IMR-90 (cell line): ENCODE results near the gene GGT6. TPM values are rescaled to one million over a fixed set of nuclear protein-coding genes. Genes with fewer than 3 reads are reported as not detected.

Source experiments
- ATAC-seq: fragments of 200-7000 bp; cut with Tn5 transposase; 2 replicates; pipeline ENCODE4 v1.9.1; 2020; ENCODE audit warnings: low read depth, mild to moderate bottlenecking, moderate library complexity
- BruUV-seq: library from RNA; stranded (reverse); fragments of 400-500 nt; replicated peaks from 2 replicates; lab custom pipeline; 2021; lab: Mats Ljungman, UMichigan
- CTCF ChIA-PET: fragments of 300-600 bp; formaldehyde crosslinking; extraction: SDS; loops from one replicate; lab custom pipeline; 2021; ENCODE audit warnings: antibody characterized with exemption; lab: Yijun Ruan, JAX
- POLR2A ChIA-PET: fragments of 300-600 bp; sonication (Branson Sonifier 250); formaldehyde crosslinking; loops from one replicate; lab custom pipeline; 2022; ENCODE audit warnings: antibody characterized with exemption; ENCODE audit not compliant: unreplicated experiment; lab: Charles Lee
- DNase-seq: peaks from one replicate; pipeline ENCODE4 v3.0.0; 2013
- H2AFZ ChIP-seq: replicated peaks from 2 replicates; pipeline ENCODE3; 2013; ENCODE audit warnings: low read length, mild to moderate bottlenecking; ENCODE audit not compliant: poor library complexity
- H2AK5ac ChIP-seq: 2 replicates; pipeline ENCODE4 v1.6.1; 2013; ENCODE audit warnings: low read depth, low read length, inconsistent platforms
- H2AK9ac ChIP-seq: replicated peaks from 2 replicates; pipeline ENCODE3; 2013; ENCODE audit warnings: mild to moderate bottlenecking, low read depth, low read length, moderate library complexity; ENCODE audit not compliant: poor library complexity
- H2BK120ac ChIP-seq: 2 replicates; pipeline ENCODE4 v1.6.1; 2013; ENCODE audit warnings: low read depth, low read length, inconsistent platforms
- H2BK15ac ChIP-seq: 3 replicates; pipeline ENCODE4 v1.6.1; 2013; ENCODE audit warnings: low read depth, low read length, inconsistent platforms
- H2BK20ac ChIP-seq: 2 replicates; pipeline ENCODE4 v1.6.1; 2013; ENCODE audit warnings: low read depth, mild to moderate bottlenecking, inconsistent platforms, low read length, moderate library complexity
- H2BK5ac ChIP-seq: 2 replicates; pipeline ENCODE4 v1.6.1; 2013; ENCODE audit warnings: mild to moderate bottlenecking, low read depth, low read length, inconsistent platforms; ENCODE audit not compliant: poor library complexity, severe bottlenecking
- H3K14ac ChIP-seq: replicated peaks from 2 replicates; pipeline ENCODE4 v1.6.1; 2013; ENCODE audit warnings: low read depth, low read length, inconsistent platforms
- H3K18ac ChIP-seq: 2 replicates; pipeline ENCODE4 v1.6.1; 2013; ENCODE audit warnings: low read depth, low read length, control low read depth
- H3K23ac ChIP-seq: 2 replicates; pipeline ENCODE4 v1.6.1; 2013; ENCODE audit warnings: low read depth, low read length, inconsistent platforms
- H3K27ac ChIP-seq: 2 replicates; pipeline ENCODE4 v1.5.1; 2013; ENCODE audit warnings: mild to moderate bottlenecking, control low read depth, low read length; ENCODE audit not compliant: insufficient read depth
- H3K27me3 ChIP-seq: 2 replicates; pipeline ENCODE4 v1.6.1; 2013; ENCODE audit warnings: low read length; ENCODE audit not compliant: control insufficient read depth, insufficient read depth
- H3K36me3 ChIP-seq: 2 replicates; pipeline ENCODE4 v1.6.1; 2013; ENCODE audit warnings: low read length, mixed read lengths; ENCODE audit not compliant: control insufficient read depth, insufficient read depth
- H3K4ac ChIP-seq: 2 replicates; pipeline ENCODE4 v1.6.1; 2013; ENCODE audit warnings: low read depth, low read length, inconsistent platforms
- H3K4me1 ChIP-seq: 2 replicates; pipeline ENCODE4 v1.6.1; 2013; ENCODE audit warnings: low read length, mixed read lengths; ENCODE audit not compliant: control insufficient read depth, insufficient read depth
- H3K4me2 ChIP-seq: 2 replicates; pipeline ENCODE4 v1.6.1; 2013; ENCODE audit warnings: low read depth, mild to moderate bottlenecking, control low read depth, low read length, moderate library complexity
- H3K4me3 ChIP-seq: 2 replicates; pipeline ENCODE4 v1.5.1; 2013; ENCODE audit warnings: low read depth, mild to moderate bottlenecking, control low read depth, low read length, moderate library complexity; ENCODE audit not compliant: insufficient read depth
- H3K56ac ChIP-seq: 2 replicates; pipeline ENCODE4 v1.6.1; 2013; ENCODE audit warnings: low read length, inconsistent platforms; ENCODE audit not compliant: insufficient read depth; ENCODE audit errors: extremely low read depth
- H3K79me1 ChIP-seq, 2 experiments: 2 replicates each; pipeline ENCODE4 v1.6.1; 2013; ENCODE audit warnings: low read length in 2 of 2, inconsistent platforms in 1 of 2, low read depth in 1 of 2
- H3K9ac ChIP-seq: 2 replicates; pipeline ENCODE4 v1.6.1; 2013; ENCODE audit warnings: low read depth, low read length, control low read depth
- H3K9me1 ChIP-seq: 2 replicates; pipeline ENCODE4 v1.6.1; 2013; ENCODE audit warnings: low read length, inconsistent platforms; ENCODE audit not compliant: insufficient read depth
- H3K9me3 ChIP-seq: 2 replicates; pipeline ENCODE4 v1.6.1; 2013; ENCODE audit warnings: low read length; ENCODE audit not compliant: control insufficient read depth, insufficient read depth
- H4K20me1 ChIP-seq: 2 replicates; pipeline ENCODE4 v1.6.1; 2013; ENCODE audit warnings: low read length, inconsistent platforms; ENCODE audit not compliant: insufficient read depth
- H4K5ac ChIP-seq: 2 replicates; pipeline ENCODE4 v1.6.1; 2013; ENCODE audit warnings: mild to moderate bottlenecking, low read depth, low read length, control low read depth
- H4K8ac ChIP-seq, 2 experiments: 2 replicates each; pipeline ENCODE4 v1.6.1; 2013; ENCODE audit warnings: low read depth in 2 of 2, low read length in 2 of 2, control low read depth in 1 of 2, inconsistent platforms in 1 of 2
- H4K91ac ChIP-seq: 2 replicates; pipeline ENCODE4 v1.6.1; 2013; ENCODE audit warnings: low read depth, low read length, inconsistent platforms; ENCODE audit not compliant: insufficient read depth
- BHLHE40 ChIP-seq: fragments of 150-350 bp; IDR thresholded peaks from 2 replicates; pipeline ENCODE4 v1.6.1; 2016; ENCODE audit warnings: mild to moderate bottlenecking, low read depth, low read length
- CEBPB ChIP-seq: IDR thresholded peaks from 2 replicates; pipeline ENCODE4 v1.6.1; 2012; ENCODE audit warnings: low read depth, low read length, improper control_type of control experiment
- CHD1 ChIP-seq: IDR thresholded peaks from 2 replicates; pipeline ENCODE4 v1.6.1; 2012; ENCODE audit warnings: low read depth, low read length, improper control_type of control experiment
- FOS ChIP-seq: fragments of 150-350 bp; IDR thresholded peaks from 2 replicates; pipeline ENCODE4 v1.6.1; 2016; ENCODE audit warnings: low read depth, low read length
- MAZ ChIP-seq: IDR thresholded peaks from 2 replicates; pipeline ENCODE4 v1.6.1; 2012; ENCODE audit warnings: low read depth, mild to moderate bottlenecking, low read length, improper control_type of control experiment, moderate library complexity, borderline replicate concordance
- MXI1 ChIP-seq: IDR thresholded peaks from 2 replicates; pipeline ENCODE4 v1.6.1; 2012; ENCODE audit warnings: low read depth, mild to moderate bottlenecking, low read length, moderate library complexity, borderline replicate concordance
- NFE2L2 ChIP-seq: fragments of 150-350 bp; IDR thresholded peaks from 2 replicates; pipeline ENCODE4 v1.6.1; 2016; ENCODE audit warnings: low read depth, mild to moderate bottlenecking, low read length
- RCOR1 ChIP-seq: IDR thresholded peaks from 2 replicates; pipeline ENCODE4 v1.6.1; 2012; ENCODE audit warnings: mild to moderate bottlenecking, low read length, improper control_type of control experiment; ENCODE audit not compliant: insufficient replicate concordance
- RFX5 ChIP-seq: IDR thresholded peaks from 2 replicates; pipeline ENCODE4 v1.8.0; 2012; ENCODE audit warnings: low read depth, mild to moderate bottlenecking, low read length, moderate library complexity
- WGBS, 2 experiments: methylation state at CpG; one replicate each; pipeline versions ENCODE4 v1.1.5 to v1.1.7; 2013; ENCODE audit warnings: missing lambda C conversion rate in 2 of 2; ENCODE audit not compliant: insufficient read length in 1 of 2; ENCODE audit errors: extremely low coverage in 2 of 2; 5-methylcytosine and 5-hydroxymethylcytosine counted together
- dilution Hi-C: fragments of 300-500 bp; cut with HindIII; formaldehyde crosslinking; loops from one replicate; pipeline ENCODE4 v1.14.3; 2018; ENCODE audit warnings: low sequenced_read_pairs; ENCODE audit not compliant: unreplicated experiment
- in situ Hi-C: fragments of 300-500 bp; cut with MboI; formaldehyde crosslinking; loops from 3 replicates; pipeline ENCODE4 v1.14.3; 2019; ENCODE audit warnings: low sequenced_read_pairs, inconsistent platforms, mixed read lengths
- intact Hi-C: fragments of 100-400 bp; cut with micrococcal nuclease; formaldehyde crosslinking; loops from 2 replicates; pipeline ENCODE4 v1.10.0; 2022
- polyA plus RNA-seq, 3 experiments: library from polyadenylated mRNA; depleted of rRNA; stranded (reverse); fragments of >200 nt; gene quantifications; 2 replicates each; pipeline ENCODE4 v1.2.3, GENCODE V29; 2012; ENCODE audit warnings: low replicate concordance in 1 of 3
- total RNA-seq: library from RNA; depleted of rRNA; stranded (reverse); fragments of >200 nt; gene quantifications from 2 replicates; pipeline ENCODE4 v1.2.3, GENCODE V29; 2012
- TF ChIP-seq, protein P1 (sequence below): conservative IDR thresholded peaks from 2 replicates; pipeline ENCODE4 v1.5.1; 2012; ENCODE audit warnings: mild to moderate bottlenecking, low read depth, low read length, improper control_type of control experiment
- TF ChIP-seq, protein P2 (sequence below): fragments of 150-350 bp; IDR thresholded peaks from 2 replicates; pipeline ENCODE4 v1.6.1; 2017; ENCODE audit warnings: mild to moderate bottlenecking, antibody characterized with exemption, low read length, low read depth
- TF ChIP-seq, protein P3 (sequence below): fragments of 150-350 bp; IDR thresholded peaks from 2 replicates; pipeline ENCODE4 v1.6.1; 2016; ENCODE audit warnings: low read depth, mild to moderate bottlenecking, low read length, moderate library complexity, borderline replicate concordance

GGT6 gene
- total and polyA plus RNA-seq, 2 of the 4 experiments (the other 2 are of a cell fraction), result not detected

DNA sequence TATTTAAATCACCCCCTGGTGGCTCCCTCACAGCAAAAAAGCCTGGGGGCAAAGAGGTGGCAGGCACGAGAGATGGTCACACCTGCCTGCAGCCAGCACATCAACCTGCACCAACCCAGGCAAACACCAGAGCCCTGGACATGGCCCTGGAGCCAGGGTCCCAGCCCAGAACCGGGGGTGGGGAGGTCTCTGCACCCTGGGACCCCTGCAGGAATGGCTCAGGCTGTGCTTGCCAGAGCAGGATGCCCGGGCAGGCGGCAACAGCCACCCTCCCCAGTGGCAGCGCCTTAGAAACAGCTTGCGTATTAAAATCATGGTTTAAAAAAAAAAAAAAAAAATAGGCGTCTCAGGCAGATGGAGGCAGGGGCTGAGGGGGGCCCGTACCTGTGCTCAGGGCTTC is 21.4 kb downstream of the GGT6 start:
- ChIA-PET CTCF (no interaction called here), POLR2A (interaction anchor here (0.6 kb wide), 1 partner anchor 165 kb away, joined by 5 read pairs; no protein-coding TSS in a partner anchor)
- TF ChIP-seq, protein P1, sequence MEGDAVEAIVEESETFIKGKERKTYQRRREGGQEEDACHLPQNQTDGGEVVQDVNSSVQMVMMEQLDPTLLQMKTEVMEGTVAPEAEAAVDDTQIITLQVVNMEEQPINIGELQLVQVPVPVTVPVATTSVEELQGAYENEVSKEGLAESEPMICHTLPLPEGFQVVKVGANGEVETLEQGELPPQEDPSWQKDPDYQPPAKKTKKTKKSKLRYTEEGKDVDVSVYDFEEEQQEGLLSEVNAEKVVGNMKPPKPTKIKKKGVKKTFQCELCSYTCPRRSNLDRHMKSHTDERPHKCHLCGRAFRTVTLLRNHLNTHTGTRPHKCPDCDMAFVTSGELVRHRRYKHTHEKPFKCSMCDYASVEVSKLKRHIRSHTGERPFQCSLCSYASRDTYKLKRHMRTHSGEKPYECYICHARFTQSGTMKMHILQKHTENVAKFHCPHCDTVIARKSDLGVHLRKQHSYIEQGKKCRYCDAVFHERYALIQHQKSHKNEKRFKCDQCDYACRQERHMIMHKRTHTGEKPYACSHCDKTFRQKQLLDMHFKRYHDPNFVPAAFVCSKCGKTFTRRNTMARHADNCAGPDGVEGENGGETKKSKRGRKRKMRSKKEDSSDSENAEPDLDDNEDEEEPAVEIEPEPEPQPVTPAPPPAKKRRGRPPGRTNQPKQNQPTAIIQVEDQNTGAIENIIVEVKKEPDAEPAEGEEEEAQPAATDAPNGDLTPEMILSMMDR, result no peak
- TF ChIP-seq MAZ (no peak), FOS (no peak), CHD1 (no peak), BHLHE40 (no peak), MXI1 (no peak), CEBPB (no peak), RFX5 (no peak), NFE2L2 (no peak), RCOR1 (no peak)
- TF ChIP-seq, protein P2, sequence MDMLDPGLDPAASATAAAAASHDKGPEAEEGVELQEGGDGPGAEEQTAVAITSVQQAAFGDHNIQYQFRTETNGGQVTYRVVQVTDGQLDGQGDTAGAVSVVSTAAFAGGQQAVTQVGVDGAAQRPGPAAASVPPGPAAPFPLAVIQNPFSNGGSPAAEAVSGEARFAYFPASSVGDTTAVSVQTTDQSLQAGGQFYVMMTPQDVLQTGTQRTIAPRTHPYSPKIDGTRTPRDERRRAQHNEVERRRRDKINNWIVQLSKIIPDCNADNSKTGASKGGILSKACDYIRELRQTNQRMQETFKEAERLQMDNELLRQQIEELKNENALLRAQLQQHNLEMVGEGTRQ, result no peak
- TF ChIP-seq, protein P3, sequence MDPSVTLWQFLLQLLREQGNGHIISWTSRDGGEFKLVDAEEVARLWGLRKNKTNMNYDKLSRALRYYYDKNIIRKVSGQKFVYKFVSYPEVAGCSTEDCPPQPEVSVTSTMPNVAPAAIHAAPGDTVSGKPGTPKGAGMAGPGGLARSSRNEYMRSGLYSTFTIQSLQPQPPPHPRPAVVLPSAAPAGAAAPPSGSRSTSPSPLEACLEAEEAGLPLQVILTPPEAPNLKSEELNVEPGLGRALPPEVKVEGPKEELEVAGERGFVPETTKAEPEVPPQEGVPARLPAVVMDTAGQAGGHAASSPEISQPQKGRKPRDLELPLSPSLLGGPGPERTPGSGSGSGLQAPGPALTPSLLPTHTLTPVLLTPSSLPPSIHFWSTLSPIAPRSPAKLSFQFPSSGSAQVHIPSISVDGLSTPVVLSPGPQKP, result no peak
- no peaks in the 10 kb centered on the region for H3K9me3 ChIP-seq
- no peak overlapping the region for H4K91ac ChIP-seq
- no peak overlapping the region for H2BK15ac ChIP-seq
- 100% methylated on average over 1 of the region's 8 CpGs; no CpG with 5 or more reads in 1 of the 2 experiments for WGBS, 2 experiments
- no peak overlapping the region for H3K18ac ChIP-seq
- H3K56ac ChIP-seq, result no peak overlapping the region
- in situ Hi-C loops (no loop called here), intact Hi-C loops (loop anchor here (5.0 kb wide), 1 partner anchor 117 kb away; no protein-coding TSS in a partner anchor), dilution Hi-C loops (no loop called here)
- H2AK9ac ChIP-seq, result peak overlapping the region; percentile 37
- H2AFZ ChIP-seq, result no peak overlapping the region
- ATAC-seq (no peak), DNase-seq (no peak)
- no peak overlapping the region for H3K4me2 ChIP-seq
- no peak overlapping the region for H3K23ac ChIP-seq
- no peak overlapping the region for H4K5ac ChIP-seq
- no TSS peak for BruUV-seq
- no peak overlapping the region for H2AK5ac ChIP-seq
- peaks cover 15% of the 10 kb centered on the region for H4K20me1 ChIP-seq
- no peak overlapping the region for H3K4me3 ChIP-seq
- H3K36me3 ChIP-seq, result peaks cover 50% of the 10 kb centered on the region
- H3K27ac ChIP-seq, result no peak overlapping the region
- no peak overlapping the region for H3K14ac ChIP-seq
- no peak overlapping the region for H2BK5ac ChIP-seq
- H3K79me1 ChIP-seq, result no peaks in the 10 kb centered on the region; a peak in 1 of 4 replicates
- H2BK20ac ChIP-seq, result no peak overlapping the region
- no peak overlapping the region for H4K8ac ChIP-seq
- peaks cover 3% of the 10 kb centered on the region; the same call in 1 of the 2 replicates for H3K4me1 ChIP-seq
- H3K4ac ChIP-seq, result no peak overlapping the region
- H3K9me1 ChIP-seq, result no peaks in the 10 kb centered on the region
- H2BK120ac ChIP-seq, result no peak overlapping the region
- no peak overlapping the region for H3K9ac ChIP-seq
- no peaks in the 10 kb centered on the region for H3K27me3 ChIP-seq
